HG03457 (cell line): ENCODE data around the gene PTPRN2.
"Not testable (repeated sequence)": the region's sequence is repeated elsewhere in the genome, so short reads cannot be mapped to it uniquely, and the experiment has no call there.

Experiments used
- ATAC-seq: cut with Tn5 transposase; IDR thresholded peaks from one replicate; pipeline ENCODE4 v1.9.1; 2021; ENCODE audit warnings: moderate number of reproducible peaks; ENCODE audit not compliant: unreplicated experiment

Gene PTPRN2

GRCh38 chr7:158408318-158408920 lies 179.2 kb downstream of the PTPRN2 start:
- no peak for ATAC-seq

GRCh38 chr7:158407581-158408317 lies 179.9 kb downstream of the PTPRN2 start:
- ATAC-seq: no peak

GRCh38 chr7:158406801-158407200 lies 180.8 kb downstream of the PTPRN2 start:
- no peak for ATAC-seq

- no peak for ATAC-seq
These were observed 181.3 kb downstream of the PTPRN2 start for GRCh38 chr7:158406364-158406763.

GRCh38 chr7:158405771-158406170 lies 181.9 kb downstream of the PTPRN2 start:
- ATAC-seq: not testable (repeated sequence)

GRCh38 chr7:158405324-158405723 lies 182.3 kb downstream of the PTPRN2 start:
- ATAC-seq: no peak

GRCh38 chr7:158404031-158404761 lies 183.4 kb downstream of the PTPRN2 start:
- ATAC-seq: no peak

- ATAC-seq: no peak
These were observed 184.4 kb downstream of the PTPRN2 start for GRCh38 chr7:158403013-158403821.

- no peak for ATAC-seq
These were observed 185.2 kb downstream of the PTPRN2 start for GRCh38 chr7:158402471-158402870.

- ATAC-seq: no peak
These were observed 185.8 kb downstream of the PTPRN2 start for GRCh38 chr7:158401826-158402225.

GRCh38 chr7:158401295-158401694 lies 186.3 kb downstream of the PTPRN2 start:
- ATAC-seq: no peak

- ATAC-seq: no peak
These were observed 186.9 kb downstream of the PTPRN2 start for GRCh38 chr7:158400601-158401225.

- no peak for ATAC-seq
These were observed 187.9 kb downstream of the PTPRN2 start for GRCh38 chr7:158399762-158400161.

- no peak for ATAC-seq
These were observed 188.9 kb downstream of the PTPRN2 start for GRCh38 chr7:158398750-158399149.

- ATAC-seq: no peak
These were observed 189.7 kb downstream of the PTPRN2 start for GRCh38 chr7:158397885-158398284.

GRCh38 chr7:158396982-158397862 lies 190.4 kb downstream of the PTPRN2 start:
- ATAC-seq: no peak

- no peak for ATAC-seq
These were observed 191.2 kb downstream of the PTPRN2 start for GRCh38 chr7:158396301-158396905.

GRCh38 chr7:158395780-158396278 lies 191.8 kb downstream of the PTPRN2 start:
- ATAC-seq: no peak

- ATAC-seq: no peak
These were observed 192.3 kb downstream of the PTPRN2 start for GRCh38 chr7:158395349-158395748.
